Embryonic facial prominence (tissue), 1 donor: ENCODE results near the gene CPA1.

ENCODE experiments used
- DNase-seq: peaks from one replicate; pipeline ENCODE4 v3.0.0-alpha.2; 2016; ENCODE audit errors: extremely low spot score

Gene CPA1

DNA sequence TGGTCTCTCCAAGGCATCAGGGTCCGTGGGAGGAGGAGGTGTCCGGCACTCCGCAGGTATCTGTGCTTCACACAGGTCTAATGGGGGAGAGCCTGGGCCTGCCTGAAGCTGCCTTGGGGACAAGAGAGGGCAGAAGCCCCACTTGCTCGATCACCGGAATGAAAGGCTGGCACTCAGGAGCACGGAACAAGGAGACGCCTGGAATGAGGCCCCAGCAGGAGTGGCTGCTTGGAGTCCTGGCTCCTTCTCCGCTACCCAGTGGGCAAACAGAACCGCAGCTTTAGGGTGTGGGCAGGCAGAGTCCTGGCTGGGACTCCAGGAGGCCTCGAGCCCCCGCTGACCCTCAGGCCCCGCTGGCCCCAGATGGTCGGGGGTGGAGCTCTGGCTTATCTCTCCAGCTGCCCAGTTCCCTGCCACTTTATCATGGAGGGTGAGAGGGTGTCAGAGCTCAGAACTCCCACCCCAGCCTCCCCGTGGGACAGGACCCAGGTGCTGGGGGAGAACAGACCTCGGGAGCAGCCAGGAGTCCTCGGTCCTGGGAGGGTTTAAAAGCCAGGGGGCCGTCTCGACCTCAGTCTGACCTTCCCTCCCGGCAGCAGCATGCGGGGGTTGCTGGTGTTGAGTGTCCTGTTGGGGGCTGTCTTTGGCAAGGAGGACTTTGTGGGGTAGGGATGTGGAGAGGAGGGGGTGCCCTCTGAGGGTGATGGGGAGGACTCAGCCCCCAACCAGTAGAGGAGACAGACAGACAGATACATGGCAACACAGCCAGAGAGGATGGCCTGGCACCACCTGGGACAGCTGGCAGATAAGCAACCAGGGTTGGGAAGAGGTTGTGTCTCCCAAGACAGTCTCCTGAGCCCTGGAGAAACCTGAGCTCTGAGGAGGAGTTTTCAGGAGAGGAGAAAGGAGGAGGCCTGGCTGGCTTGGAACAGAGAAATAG, at the start of gene CPA1:
CPA1 (plus strand) TSS at position 574 of the 940 bp plus-strand sequence; CDS start at position 601, 27 bp downstream.
- no peak for DNase-seq

DNA sequence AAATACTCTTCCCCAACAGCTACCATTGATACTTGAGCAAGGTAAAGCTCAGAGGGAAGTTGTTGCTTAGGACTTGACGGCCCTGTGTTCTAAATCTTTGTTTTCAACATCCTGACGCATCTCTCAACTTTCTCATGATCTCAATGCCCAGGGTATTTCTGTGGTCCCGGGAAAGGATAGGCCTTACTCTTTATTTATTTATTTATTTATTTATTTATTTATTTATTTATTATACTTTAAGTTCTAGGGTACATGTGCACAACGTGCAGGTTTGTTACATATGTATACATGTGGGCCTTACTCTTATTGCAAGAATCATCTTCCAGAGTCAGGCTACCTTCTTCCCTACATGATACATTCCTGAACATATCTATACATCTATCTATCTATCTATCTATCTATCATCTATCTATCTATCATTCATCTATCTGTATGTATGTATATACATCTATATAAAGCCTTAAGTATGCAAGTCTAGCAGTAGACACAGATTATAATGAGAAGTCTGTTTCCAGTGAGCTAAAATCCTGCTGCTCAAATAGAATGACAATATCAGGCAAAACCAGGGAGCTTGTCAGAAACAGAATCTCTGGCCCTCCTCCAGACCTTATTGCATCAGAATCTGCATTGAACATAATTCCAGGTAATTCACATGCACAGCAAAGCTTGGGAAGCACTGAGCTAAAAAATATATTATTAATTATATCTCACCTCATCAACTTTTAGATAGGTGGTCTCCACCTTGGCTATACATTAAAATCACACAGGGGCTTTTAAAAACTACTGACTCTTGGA, 47.8 kb upstream of the CPA1 start:
- no peak for DNase-seq

DNA sequence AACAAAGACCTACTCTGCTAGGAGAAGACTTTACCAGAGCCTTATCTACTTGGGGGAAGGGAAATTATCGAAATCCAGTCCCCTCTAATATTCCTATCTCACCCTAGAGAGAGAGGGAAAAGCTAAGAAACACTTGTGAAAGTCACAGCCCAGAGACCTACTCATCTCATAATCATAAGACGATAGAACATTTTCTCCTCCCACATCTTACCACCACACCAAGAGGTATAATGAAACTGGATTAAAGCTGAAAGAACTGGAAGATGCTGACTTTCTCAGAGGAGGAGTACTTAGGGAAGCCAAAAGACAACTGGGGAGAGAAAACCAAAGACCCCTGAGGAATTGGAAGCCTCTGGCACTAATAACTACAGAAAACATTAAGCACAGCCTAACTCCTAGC, 46.5 kb upstream of the CPA1 start:
- DNase-seq, result no peak

DNA sequence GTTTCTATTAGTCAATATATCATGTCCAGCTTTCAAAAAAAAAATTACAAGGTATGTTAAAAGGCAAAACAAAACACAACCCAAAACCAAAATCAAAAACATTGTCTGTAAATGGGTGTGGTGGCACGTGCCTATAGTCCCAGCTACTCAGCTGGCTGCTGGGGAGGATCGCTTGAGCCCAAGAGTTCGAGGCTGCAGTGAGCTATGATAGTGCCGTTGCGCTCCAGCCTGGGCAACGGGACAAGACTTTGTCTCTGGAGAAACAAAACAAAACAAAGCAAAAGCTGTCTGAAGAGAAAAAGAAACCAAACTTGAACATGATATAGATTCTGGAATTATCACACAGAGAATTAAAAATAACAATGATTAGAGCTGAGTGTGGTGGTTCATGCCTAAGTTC, 46.0 kb upstream of the CPA1 start:
- DNase-seq, result no peak

DNA sequence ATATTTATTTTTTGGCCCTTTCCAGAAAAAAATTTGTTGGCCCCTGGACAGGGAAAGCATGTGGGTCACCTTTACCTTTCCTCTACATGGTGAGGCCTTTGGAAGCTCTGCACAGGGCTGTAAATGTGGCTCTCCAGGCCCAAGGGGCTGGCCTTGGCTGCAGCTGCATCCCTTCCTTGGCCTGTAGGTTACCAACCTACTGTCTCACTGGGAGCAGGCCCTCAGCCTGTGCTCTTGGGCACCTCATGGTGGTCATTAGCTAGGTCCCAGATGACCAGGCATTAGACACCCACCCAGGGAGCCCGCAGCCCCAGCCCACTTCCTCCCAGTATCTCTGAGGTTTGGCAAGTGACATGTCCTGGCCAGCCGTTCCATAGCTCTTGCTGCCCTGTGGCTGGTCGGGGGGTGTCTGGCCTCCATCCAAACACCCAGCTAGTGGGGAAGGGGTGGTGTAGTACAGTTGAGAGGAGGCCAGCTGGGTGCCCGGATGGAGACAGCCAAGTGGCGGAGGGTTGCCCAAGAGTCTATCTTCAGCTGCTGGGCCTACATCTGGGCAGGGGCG, 42.8 kb upstream of the CPA1 start:
- no peak for DNase-seq

DNA sequence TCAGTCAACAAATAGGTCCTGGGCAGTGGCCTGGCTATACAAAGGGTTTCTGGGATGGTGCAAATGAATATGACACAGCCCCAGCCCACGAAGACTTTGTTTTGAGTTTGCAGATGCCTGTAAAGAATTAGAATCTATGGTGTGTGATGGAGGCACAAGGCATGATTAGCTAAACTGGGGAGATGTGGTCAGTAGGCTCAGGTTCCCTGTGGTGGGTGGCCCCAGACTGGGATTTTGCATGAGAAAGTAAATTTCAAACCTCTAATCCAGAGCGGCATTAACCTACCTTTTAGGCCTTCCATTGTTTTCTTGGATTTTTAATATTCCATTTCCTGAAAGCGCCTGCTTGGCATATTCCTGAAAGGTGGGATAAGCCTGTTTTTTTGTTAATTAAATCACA, 42.1 kb upstream of the CPA1 start:
- no peak for DNase-seq

DNA sequence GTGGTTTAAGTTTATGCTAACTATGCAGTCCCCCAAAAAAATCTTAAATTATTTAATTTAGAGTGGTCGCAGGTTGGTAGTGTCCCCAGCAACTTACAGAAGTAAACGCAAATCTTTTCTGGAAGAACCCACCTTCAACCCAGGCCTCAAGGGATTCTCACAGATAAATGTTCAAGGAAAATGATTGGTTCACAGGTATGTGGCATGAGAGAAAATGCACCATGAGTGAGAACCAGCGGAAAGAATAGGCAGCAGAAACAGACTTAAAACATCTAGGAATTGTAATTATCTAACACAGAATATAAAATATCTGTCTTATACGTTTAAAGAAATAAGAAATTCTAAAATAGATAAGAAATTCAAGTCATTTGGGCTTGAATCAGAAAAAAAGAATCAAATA, 38.4 kb upstream of the CPA1 start:
- DNase-seq, result no peak

DNA sequence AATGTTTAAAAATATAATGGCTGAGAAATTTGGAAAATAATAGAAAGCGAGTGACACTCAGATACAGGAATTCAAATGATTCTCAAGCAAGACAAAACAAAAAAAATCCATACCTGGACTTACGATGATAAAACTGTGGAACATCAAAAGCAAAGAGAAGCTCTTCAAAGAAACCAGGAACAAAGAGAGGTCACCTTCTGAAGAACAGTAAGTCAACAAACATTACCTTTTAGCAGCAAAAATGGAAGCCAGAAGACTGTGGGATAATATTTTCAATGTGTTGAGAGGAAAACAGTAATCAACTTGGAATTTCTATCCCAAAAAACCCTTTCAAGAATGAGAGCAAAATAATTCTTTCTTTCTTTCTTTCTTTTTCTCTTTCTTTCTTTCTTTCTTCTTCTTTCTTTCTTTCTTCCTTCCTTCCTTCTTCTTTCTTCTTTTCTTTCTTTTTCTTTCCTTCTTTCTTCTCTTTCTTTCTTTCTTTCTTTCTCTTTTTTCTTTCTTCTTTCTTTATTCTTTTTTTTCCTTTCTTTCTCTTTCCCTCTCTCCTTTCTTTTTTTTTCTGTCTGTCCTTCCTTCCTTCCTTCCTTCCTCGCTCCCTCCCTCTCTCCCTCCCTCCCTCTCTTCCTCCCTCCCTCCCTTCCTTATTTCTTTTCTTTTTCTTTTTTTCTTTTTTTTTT, 37.5 kb upstream of the CPA1 start:
- DNase-seq, result no peak

DNA sequence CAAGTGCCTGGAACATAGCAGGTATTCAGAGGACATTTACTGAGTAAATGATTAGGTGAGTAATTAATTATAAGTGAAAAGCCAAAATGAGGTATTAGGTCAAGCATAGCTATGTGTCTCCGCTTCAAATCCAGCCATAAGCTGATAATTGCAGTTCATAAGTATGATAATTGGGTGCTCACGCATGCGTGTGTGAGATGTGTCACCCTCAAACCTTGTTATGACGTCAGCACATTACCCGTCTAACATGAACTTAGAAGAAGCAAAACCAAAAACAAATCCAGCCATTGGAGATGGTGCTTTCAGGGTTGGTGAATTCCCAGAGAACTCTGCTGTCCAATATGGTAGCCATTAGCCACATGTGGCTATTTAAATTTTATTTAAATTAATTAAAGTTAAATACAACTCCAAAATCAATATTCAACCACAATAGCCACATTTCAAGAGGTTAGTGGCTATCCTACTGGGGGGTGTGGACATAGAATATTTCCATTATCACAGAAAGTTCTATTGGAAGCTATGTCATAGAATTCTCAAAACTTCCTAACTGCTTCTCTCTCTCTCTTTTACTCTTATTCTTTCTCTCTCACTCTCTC, 35.9 kb upstream of the CPA1 start, which contains the start of gene CPA5:
CPA5 (plus strand) TSS at position 546 of the 596 bp plus-strand sequence. CDS start 1,670 bp downstream, outside the sequence.
- DNase-seq, result no peak

DNA sequence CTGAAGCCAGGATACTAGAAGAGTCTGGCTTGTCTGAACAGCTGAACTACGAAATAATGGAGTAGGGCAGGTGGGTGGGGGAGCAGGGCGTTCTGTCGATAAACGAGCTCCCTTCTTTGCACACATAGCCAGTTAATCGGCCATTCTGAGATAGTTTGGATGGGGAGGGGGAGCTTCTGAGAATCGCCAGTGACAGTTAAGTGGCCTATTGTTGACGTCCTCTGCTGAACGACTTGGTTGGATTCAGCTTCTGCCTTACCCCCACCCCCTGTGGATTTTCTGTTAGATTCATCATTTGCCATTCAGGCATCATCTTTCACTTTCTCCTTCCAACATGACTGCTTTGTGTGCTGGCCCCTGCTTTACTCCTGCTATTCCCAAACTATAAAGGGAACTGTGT, 35.2 kb upstream of the CPA1 start:
- DNase-seq, result no peak

DNA sequence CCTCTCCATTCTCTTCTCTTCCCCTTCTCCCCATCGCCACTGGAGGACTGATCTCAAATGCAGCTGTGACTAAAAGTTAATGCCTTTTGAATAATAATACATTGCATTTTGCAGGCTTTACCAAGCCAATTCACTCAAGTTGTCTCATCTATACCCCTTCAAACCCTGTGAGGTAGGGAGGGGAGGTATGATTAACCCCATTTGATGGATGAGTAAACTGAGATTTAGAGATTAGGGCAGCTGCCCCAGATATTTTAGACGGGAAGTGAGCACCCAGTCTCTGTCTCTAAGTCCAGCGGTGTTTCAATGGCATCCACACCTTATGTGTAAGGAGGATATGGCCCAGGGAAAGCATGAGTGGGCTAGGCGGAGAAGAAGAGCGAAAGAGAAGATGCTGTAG, 34.6 kb upstream of the CPA1 start:
- DNase-seq, result no peak

DNA sequence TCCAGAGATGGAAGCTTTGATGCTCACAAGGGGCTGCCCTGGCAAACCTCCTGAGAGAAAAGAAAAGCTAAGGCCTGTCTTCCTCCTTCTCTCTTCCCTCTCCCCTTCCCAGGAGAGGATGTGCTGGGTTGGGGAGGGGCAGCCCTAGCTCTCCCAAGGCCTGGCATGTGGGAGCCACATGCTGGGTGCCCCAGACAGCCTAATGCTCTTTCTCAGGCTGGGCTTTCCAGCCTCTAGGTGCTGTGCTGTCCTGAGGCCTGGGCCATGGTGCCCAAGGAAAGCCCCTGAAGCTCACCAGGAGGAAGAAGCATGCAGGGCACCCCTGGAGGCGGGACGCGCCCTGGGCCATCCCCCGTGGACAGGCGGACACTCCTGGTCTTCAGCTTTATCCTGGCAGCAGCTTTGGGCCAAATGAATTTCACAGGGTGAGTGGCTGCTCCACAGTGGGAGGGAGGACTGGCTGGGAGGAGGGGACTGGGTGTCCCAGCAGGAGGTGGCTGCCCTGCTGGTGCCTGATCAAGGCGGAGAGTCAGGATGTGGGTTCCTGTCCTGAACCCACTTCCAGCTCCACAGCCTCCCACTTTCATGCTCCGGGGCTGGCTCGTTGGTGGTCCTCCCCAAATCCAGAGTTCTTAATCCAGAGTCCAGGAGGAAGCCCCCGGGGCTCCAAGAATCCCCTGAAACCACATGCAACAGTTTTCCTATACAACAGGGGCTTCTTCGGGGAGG, 34.0 kb upstream of the CPA1 start:
- DNase-seq, result no peak

DNA sequence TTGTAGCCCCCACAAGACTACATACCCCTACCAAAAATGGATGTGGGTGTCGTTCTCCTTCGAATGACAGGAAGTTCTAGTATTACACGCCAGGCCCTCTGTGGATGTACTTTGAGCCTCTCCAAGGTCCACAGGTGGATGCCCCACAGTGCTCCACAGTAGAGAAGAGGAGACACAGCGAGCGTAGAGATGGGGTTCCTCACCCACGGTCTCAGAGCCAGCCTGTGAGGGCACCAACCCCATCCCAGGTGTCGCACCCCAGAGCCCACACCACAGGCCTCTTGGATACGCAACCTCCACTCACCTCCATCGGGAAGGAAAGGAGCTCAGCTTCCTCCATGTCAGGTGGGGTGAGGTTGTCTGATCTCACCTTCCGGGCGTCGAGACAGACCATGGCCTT, 33.4 kb upstream of the CPA1 start:
- DNase-seq, result no peak

DNA sequence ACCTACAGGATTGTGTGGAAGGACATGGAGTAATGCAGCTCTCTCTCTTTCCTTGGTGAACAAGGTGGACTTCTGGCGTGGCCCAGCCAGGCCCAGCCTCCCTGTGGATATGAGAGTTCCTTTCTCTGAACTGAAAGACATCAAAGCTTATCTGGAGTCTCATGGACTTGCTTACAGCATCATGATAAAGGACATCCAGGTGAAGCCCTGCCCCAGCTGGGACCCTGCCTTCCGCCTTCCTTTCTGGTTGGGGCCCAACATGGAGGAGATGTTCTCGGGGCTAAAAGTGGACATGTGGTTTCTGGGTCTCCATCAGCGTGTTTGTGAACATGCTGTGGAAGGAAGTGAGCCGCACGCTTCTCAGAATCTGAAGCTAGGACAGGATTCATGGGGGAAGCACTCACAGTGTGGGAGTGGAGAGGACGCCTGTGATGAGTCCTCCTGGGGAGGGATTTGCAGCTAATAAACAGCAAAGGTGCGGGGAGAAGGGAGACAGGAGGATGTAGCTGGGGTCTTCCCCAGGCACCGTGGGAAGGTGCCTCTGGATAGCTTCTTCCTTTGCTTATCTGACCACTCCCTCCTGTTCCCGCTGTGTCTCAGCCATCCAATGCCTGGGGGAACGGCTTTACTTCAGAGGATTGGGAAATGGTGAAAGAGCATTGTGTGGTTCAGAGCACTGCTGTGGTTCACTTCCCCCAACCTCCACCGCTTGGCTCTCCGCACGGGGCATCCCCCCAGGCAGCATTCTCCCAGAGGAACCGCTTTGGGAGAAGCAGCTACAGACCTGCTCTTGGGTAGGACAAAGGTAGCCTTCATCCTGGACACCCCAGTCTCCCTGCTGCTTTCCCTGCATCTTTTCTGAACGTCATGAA, 30.1 kb upstream of the CPA1 start:
- DNase-seq, result no peak

DNA sequence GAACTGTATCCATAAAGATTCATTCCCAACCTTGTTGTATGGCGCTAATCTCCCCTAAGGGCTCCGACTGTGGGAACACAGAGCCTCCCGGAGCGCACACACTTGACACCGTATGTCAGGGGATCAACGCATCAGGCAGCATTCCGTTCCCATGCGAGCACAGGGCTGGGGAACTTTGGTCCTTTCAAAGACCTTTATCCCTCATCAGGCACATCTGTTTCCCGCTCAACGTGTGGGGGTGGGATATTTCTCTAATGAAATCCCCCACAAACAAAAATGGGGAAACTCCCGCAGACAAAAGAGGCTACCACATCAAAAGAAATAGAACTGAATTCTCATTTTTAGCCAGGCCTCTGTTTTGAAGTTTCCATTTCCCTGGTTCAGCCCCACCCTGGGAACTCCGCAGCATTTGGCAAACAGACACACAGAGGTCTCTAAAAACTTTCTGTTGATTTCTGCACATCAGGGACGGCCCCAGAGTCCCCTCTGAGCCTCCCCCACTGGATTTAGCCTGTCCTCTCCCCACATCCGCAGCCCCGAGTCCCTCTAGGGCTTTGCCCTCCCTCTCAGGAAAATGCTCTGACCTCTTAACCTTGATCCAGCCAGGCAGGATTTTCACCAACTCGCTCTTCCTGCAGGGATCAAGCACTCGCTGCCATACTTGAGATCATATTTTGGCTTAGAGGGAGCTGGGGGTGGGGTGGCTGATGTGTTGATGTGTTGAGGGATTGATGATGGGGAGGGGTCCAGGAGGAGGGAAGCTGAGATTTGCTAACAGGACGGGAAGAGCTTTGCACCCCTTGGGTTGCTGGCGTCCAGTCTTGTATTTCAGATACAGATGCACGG, 29.1 kb upstream of the CPA1 start:
- DNase-seq, result peak; percentile 60

DNA sequence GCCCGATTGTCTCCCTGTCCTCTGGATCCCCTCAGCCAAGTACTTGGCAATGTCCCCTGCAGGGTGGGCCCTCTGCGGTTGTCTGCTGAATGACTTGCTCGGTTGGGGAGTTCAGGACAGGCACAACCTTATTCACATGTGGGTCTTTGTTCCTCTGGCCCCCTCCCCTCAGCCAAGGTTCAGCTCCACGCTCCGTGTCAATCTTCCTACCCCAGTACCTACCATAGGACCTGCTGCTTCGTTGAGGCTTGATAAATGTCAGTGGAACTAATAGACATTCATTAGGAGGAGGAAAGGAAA, 28.6 kb upstream of the CPA1 start:
- DNase-seq, result no peak

DNA sequence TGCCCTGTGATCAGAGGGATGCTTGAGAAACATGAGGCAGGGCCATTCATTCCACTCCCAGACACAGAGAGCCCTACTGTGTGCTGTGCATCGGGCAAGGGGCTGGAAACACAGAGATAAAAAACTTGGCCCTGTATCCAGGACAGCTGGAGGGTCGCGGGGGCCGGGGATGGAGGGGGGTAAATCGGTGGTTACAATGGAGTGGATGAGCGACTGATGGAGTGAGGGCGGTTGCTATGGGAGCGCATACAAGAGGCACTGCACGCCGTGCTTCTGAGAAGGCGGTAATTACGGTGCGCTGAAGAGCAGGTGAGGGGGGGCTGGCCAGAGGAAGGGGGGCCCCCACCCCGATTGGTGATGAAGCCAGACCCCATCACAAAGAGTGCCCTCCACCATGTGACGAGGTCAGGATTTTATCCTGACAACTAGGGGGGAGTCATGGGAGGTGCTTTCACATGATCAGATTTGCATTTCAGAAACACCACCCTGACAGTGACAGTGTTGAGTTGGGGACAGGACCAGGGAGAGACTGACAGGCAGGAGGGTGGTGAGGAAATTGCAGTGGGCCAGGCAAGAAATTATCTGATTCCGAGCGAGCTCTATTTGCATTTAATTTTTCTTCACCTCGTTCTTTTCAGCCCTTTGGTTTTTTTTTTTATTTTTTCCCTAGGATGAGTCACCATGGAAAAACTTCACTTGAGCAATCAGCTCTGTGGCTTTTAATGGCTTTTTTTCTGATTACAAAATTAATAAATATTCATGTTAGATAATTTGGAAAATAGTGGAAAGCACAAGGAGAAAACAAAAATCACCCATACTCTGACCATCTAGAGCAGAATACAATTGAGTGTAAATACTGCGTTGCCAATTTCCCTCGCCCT, 27.9 kb upstream of the CPA1 start:
- DNase-seq, result no peak

DNA sequence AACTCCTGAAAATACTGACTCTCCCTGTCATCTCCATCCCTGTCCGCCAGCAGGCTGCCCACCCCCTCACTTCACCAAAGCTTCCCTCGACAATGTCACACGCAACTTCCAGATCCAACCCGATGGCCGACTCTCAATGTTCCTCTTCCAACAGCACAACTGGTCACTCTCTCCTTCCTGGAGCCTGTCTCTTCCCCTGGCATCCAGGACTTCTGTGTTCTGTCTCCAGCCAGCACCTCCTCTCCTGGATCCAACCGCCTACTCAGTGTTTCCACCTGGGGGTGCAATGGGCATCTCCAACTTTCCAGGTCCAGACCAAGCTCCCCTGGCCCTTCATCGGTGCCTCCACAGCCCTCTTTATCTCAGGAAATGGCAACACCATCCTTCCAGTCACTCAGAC, 27.1 kb upstream of the CPA1 start:
- DNase-seq, result no peak
